GM12878 (cell line): ENCODE results near the gene FCER1G. TPM values are rescaled to one million over a fixed set of nuclear protein-coding genes. Genes with fewer than 3 reads are reported as not detected.

Source experiments
- ATAC-seq: fragments of 200-7000 bp; cut with Tn5 transposase; 3 replicates; pipeline ENCODE4 v1.9.1; 2020; ENCODE audit warnings: mild to moderate bottlenecking, moderate library complexity
- BruUV-seq: library from RNA; stranded (reverse); fragments of 400-500 nt; replicated peaks from 2 replicates; lab custom pipeline; 2021; lab: Mats Ljungman, UMichigan
- CTCF ChIA-PET: fragments of 300-600 bp; sonication (Branson Sonifier 250); formaldehyde crosslinking; extraction: SDS; loops from one replicate; lab custom pipeline; 2021; ENCODE audit warnings: inconsistent platforms; lab: Yijun Ruan, JAX
- POLR2A ChIA-PET: fragments of 350-600 bp; formaldehyde crosslinking; extraction: SDS; loops from one replicate; lab custom pipeline; 2021; ENCODE audit warnings: inconsistent platforms; lab: Charles Lee
- RAD21 ChIA-PET: fragments of 300-600 bp; sonication (Branson Sonifier 250); formaldehyde crosslinking; loops from one replicate; lab custom pipeline; 2023; ENCODE audit warnings: antibody characterized with exemption; ENCODE audit not compliant: unreplicated experiment; lab: Charles Lee
- SMC1A ChIA-PET: fragments of 300-600 bp; sonication (Branson Sonifier 250); formaldehyde crosslinking; loops from one replicate; lab custom pipeline; 2023; ENCODE audit not compliant: unreplicated experiment, uncharacterized antibody; lab: Charles Lee
- DNase-seq: peaks from one replicate; pipeline ENCODE4 v3.0.0-alpha.2; 2011; ENCODE audit warnings: low read depth, low spot score
- FAIRE-seq: peaks from 3 replicates; lab custom pipeline; 2011; peaks lifted over from hg19 to GRCh38; lab: Jason Lieb, UNC
- H2AFZ ChIP-seq: 2 replicates; pipeline ENCODE4 v1.6.0; 2011; ENCODE audit warnings: low read depth, low read length, control low read depth; ENCODE audit not compliant: control insufficient read depth
- H3K27ac ChIP-seq: 2 replicates; pipeline ENCODE4 v1.5.1; 2011; ENCODE audit warnings: control low read depth; ENCODE audit not compliant: control insufficient read depth, insufficient read depth
- H3K27me3 ChIP-seq, 2 experiments: replicated peaks in 1 of 2; 2 replicates each; pipeline versions ENCODE4 v1.6.0 to v1.6.1; 2011; ENCODE audit warnings: low read length in 1 of 2; ENCODE audit not compliant: control insufficient read depth in 2 of 2, insufficient read depth in 2 of 2
- H3K36me3 ChIP-seq, 2 experiments: 2 replicates each; pipeline ENCODE4 v1.5.1; 2011; ENCODE audit warnings: low read length in 1 of 2; ENCODE audit not compliant: control insufficient read depth in 2 of 2, insufficient read depth in 2 of 2
- H3K4me1 ChIP-seq: 2 replicates; pipeline ENCODE4 v1.6.1; 2011; ENCODE audit warnings: mild to moderate bottlenecking, low read length, moderate library complexity, mixed read lengths; ENCODE audit not compliant: control insufficient read depth, insufficient read depth
- H3K4me2 ChIP-seq: 2 replicates; pipeline ENCODE4 v1.6.0; 2011; ENCODE audit warnings: control low read depth; ENCODE audit not compliant: control insufficient read depth, insufficient read depth
- H3K4me3 ChIP-seq: fragments of 200-600 bp; sonication (generic); 2 replicates; pipeline ENCODE4 v1.5.1; 2016
- H3K79me2 ChIP-seq: 2 replicates; pipeline ENCODE4 v1.6.0; 2011; ENCODE audit warnings: low read length; ENCODE audit not compliant: control insufficient read depth, insufficient read depth
- H3K9ac ChIP-seq: 2 replicates; pipeline ENCODE4 v1.8.0; 2011; ENCODE audit warnings: low read length, control low read depth, mixed read lengths; ENCODE audit not compliant: control insufficient read depth, insufficient read depth
- H3K9me3 ChIP-seq: replicated peaks from 3 replicates; pipeline ENCODE4 v1.5.1; 2011; ENCODE audit warnings: mild to moderate bottlenecking, low read length; ENCODE audit not compliant: control insufficient read depth, insufficient read depth
- H4K20me1 ChIP-seq: 2 replicates; pipeline ENCODE4 v1.6.0; 2011; ENCODE audit not compliant: control insufficient read depth, insufficient read depth
- BMI1 ChIP-seq: fragments of 450-650 bp; IDR thresholded peaks from 2 replicates; pipeline ENCODE4 v1.6.1; 2016; ENCODE audit warnings: mild to moderate bottlenecking, moderate library complexity, borderline replicate concordance
- BRCA1 ChIP-seq: IDR thresholded peaks from 2 replicates; pipeline ENCODE4 v1.6.1; 2011; ENCODE audit warnings: low read depth, low read length, improper control_type of control experiment
- DPF2 ChIP-seq: fragments of 450-650 bp; IDR thresholded peaks from 2 replicates; pipeline ENCODE4 v1.6.1; 2017; ENCODE audit warnings: mild to moderate bottlenecking
- EP300 ChIP-seq, 2 experiments: fragments of 150-350 bp in 1 of 2; IDR thresholded peaks; 2 replicates each; pipeline ENCODE4 v1.6.1; 2011 to 2012; ENCODE audit warnings: low read depth in 2 of 2, low read length in 2 of 2, borderline replicate concordance in 1 of 2, improper control_type of control experiment in 1 of 2, inconsistent platforms in 1 of 2; ENCODE audit not compliant: control insufficient read depth in 1 of 2
- GATAD2B ChIP-seq: fragments of 450-650 bp; conservative IDR thresholded peaks from 2 replicates; pipeline ENCODE4 v1.6.1; 2017; ENCODE audit warnings: low read depth, mild to moderate bottlenecking, moderate library complexity
- KLF5 ChIP-seq: fragments of 450-650 bp; IDR thresholded peaks from 2 replicates; pipeline ENCODE4 v1.6.1; 2014; ENCODE audit warnings: mild to moderate bottlenecking; ENCODE audit not compliant: partially characterized antibody
- MYB ChIP-seq: fragments of 150-350 bp; IDR thresholded peaks from 2 replicates; pipeline ENCODE4 v1.6.1; 2014; ENCODE audit warnings: mild to moderate bottlenecking, low read depth, low read length, borderline replicate concordance
- PAX8 ChIP-seq: fragments of 450-650 bp; IDR thresholded peaks from 2 replicates; pipeline ENCODE4 v1.6.1; 2017; ENCODE audit warnings: mild to moderate bottlenecking, moderate library complexity
- POLR2AphosphoS2 ChIP-seq: IDR thresholded peaks from 2 replicates; pipeline ENCODE4 v1.6.1; 2011; ENCODE audit warnings: low read depth, mild to moderate bottlenecking, low read length, improper control_type of control experiment, moderate library complexity
- SMAD5 ChIP-seq: IDR thresholded peaks from 2 replicates; pipeline ENCODE4 v1.6.1; 2016; ENCODE audit warnings: antibody characterized with exemption, low read depth
- SRF ChIP-seq, 2 experiments: IDR thresholded peaks; 2 replicates each; pipeline ENCODE4 v1.6.1; 2011; ENCODE audit warnings: low read depth in 2 of 2, low read length in 2 of 2, mild to moderate bottlenecking in 1 of 2, moderate library complexity in 1 of 2
- TAF1 ChIP-seq: IDR thresholded peaks from 2 replicates; pipeline ENCODE4 v1.6.1; 2011; ENCODE audit warnings: mild to moderate bottlenecking, low read depth, low read length, borderline replicate concordance
- YY1 ChIP-seq: IDR thresholded peaks from 2 replicates; pipeline ENCODE4 v1.6.1; 2011; ENCODE audit warnings: low read depth, mild to moderate bottlenecking, low read length
- ZZZ3 ChIP-seq: IDR thresholded peaks from 2 replicates; pipeline ENCODE4 v1.6.1; 2011; ENCODE audit warnings: low read depth; ENCODE audit not compliant: control insufficient read depth, insufficient read length
- WGBS: methylation state at CpG from one replicate; pipeline ENCODE4 v1.1.6; 2016; ENCODE audit warnings: low lambda C conversion rate; ENCODE audit not compliant: insufficient replicate concordance, insufficient coverage; ENCODE audit errors: missing lambda C conversion rate; 5-methylcytosine and 5-hydroxymethylcytosine counted together
- in situ Hi-C: fragments of 300-500 bp; cut with MboI; formaldehyde crosslinking; loops from 9 replicates; pipeline ENCODE4 v1.14.3; 2018; ENCODE audit warnings: mixed read lengths
- intact Hi-C: fragments of 100-400 bp; cut with micrococcal nuclease; formaldehyde crosslinking; loops from one replicate; pipeline ENCODE4 v1.14.2; 2022; ENCODE audit not compliant: unreplicated experiment
- polyA plus RNA-seq, 11 experiments: library from polyadenylated mRNA; depleted of rRNA in 4 of 11; unstranded in 6 of 11; stranded (reverse) in 5 of 11; fragments of >200 nt; fragmentation: Nextera tagmentation in 4 of 11; fragmentation: Illumina TruSeq in 1 of 11; extraction: Ambion mirVana in 4 of 11; extraction: Trizol in 1 of 11; gene quantifications; 1 replicate in 1 of 11; 2 replicates in 10 of 11; pipeline versions ENCODE4 v1.2.1 to v1.2.3, GENCODE V29; 2011 to 2016; ENCODE audit warnings: inconsistent platforms in 2 of 11, missing spikeins in 2 of 11, low read depth in 1 of 11
- total RNA-seq, 4 experiments: library from RNA; depleted of rRNA in 3 of 4; stranded (reverse); fragments of >200 nt in 3 of 4; fragmentation: Illumina TruSeq in 1 of 4; extraction: Trizol in 1 of 4; gene quantifications; 2 replicates each; pipeline versions ENCODE4 v1.2.1 to v1.2.3, GENCODE V29; 2013 to 2021
- TF ChIP-seq, protein P1 (sequence below): fragments of 450-650 bp; IDR thresholded peaks from 2 replicates; pipeline ENCODE4 v1.6.1; 2017; ENCODE audit warnings: mild to moderate bottlenecking, moderate library complexity
- TF ChIP-seq, protein P2 (sequence below): IDR thresholded peaks from 2 replicates; pipeline ENCODE4 v1.6.1; 2011; ENCODE audit warnings: mild to moderate bottlenecking, low read depth, low read length, moderate library complexity; ENCODE audit not compliant: insufficient replicate concordance

The FCER1G gene
- total and polyA plus RNA-seq, 10 of the 15 experiments (the other 5 are each of a cell fraction or from before 2014, with no cell fraction given) = 0.40 to 1.9 (median 0.89) TPM

DNA sequence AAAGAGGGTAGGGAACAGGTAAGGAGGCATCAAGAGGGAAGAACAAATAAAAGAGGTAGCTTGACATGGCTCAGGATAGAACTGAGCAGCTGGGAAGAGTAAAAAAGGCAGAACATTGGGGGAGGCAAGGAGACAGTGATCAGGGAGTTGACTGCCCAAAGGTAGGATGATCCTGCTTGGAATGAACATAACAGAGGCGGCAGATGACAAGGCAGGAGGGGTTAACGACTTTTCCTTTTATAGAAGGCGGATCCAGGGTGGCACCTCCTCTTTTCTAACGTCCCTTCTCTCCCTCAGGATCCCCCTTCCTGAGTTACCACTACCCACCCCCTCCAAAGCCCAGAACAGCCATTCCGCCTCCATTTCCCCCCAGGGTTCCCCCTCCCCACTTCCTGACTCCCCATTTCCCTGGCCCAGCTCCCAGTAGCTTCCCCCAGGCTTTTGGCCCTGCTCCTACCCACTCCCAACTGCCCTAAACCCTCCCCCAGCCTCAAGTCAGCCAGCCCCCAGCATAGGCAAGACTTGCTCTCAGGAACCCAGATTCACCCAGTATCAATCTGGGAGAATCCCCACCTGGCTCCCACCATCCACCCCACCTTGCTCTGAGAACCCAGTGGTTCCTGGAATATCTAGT, 15.5 kb upstream of the FCER1G start (continued):
- TF ChIP-seq EP300 (IDR thresholded peaks at IDR 0.05; ENCODE audit: borderline replicate concordance in 1 of 2, control insufficient read depth in 1 of 2, low read depth in 2 of 2, low read length in 2 of 2) (no peak), KLF5 (no peak), ZZZ3 (no peak)
- TF ChIP-seq, all 136 proteins: peak for 0

DNA sequence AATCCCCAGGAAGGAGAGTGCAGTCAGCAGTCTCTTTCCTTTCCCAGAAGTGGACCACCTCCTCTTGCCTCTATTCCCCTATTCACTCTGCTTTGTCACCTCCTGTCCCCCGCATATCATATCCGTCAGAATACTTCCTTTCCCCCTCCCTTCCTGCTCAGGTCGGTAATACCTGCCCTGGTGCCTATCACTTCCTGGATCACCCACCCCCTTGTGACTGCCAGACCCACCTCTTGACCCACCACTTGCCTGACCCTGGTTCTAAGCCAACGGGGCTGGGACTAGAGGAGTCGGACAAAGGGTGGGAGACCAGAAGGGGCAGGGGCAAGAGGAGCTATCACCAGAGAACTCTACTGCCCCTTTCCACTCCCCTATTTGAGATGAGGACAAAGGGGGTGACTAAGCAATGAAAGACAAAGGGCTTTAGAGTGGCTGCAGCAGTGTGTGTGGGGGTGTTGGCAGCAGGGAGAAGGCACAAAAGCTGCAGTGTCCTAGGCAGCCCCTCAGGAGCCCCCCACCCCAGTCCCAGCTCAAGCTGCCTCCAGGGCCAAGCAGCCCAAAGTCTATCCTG, 14.6 kb upstream of the FCER1G start:
- Histone ChIP-seq H2AFZ (peak overlapping the region; percentile 40; the same call in 1 of the 2 replicates), H3K27ac (no peak overlapping the region), H3K4me1 (peaks cover 23% of the 10 kb centered on the region), H3K79me2 (peaks cover 20% of the 10 kb centered on the region), H3K4me2 (no peak overlapping the region), H3K27me3 (no peaks in the 10 kb centered on the region), H3K36me3 (no peaks in the 10 kb centered on the region; a peak in 1 of 4 replicates), H3K9me3 (no peaks in the 10 kb centered on the region), H3K4me3 (no peak overlapping the region), H4K20me1 (no peaks in the 10 kb centered on the region), H3K9ac (no peak overlapping the region)
- ChIA-PET POLR2A (interaction anchor here (1.0 to 2.6 kb wide), 2 partner anchors 25 to 167 kb away, joined by 4 to 22 read pairs; partner anchors contain the start of genes CFAP126 and TOMM40L), CTCF (interaction anchor here (3.1 to 13.6 kb wide), 5 partner anchors 8 to 183 kb away, joined by 13 to 385 read pairs (median 53); partner anchors contain the start of genes APOA2, FCER1G and TOMM40L), RAD21 (interaction anchor here (1.2 to 6.6 kb wide), 2 partner anchors 25 to 182 kb away, joined by 3 to 72 read pairs; partner anchors contain the start of gene TOMM40L), SMC1A (interaction anchor here (1.4 to 6.6 kb wide), 3 partner anchors 19 to 34 kb away, joined by 6 to 66 read pairs (median 18); partner anchors contain the start of genes PPOX and TOMM40L)
- DNase-seq (no peak), FAIRE-seq (no peak), ATAC-seq (no peak)
- intact Hi-C loops (no loop called here), in situ Hi-C loops (no loop called here)
- WGBS = 35% methylated on average over 5 of the region's 5 CpGs
- TF ChIP-seq DPF2 (no peak), YY1 (no peak), BMI1 (no peak), SMAD5 (no peak), SRF (IDR thresholded peaks at IDR 0.05; ENCODE audit: low read depth in 2 of 2, low read length in 2 of 2) (no peak), POLR2AphosphoS2 (no peak), MYB (no peak), BRCA1 (no peak), GATAD2B (no peak), TAF1 (no peak), PAX8 (no peak)
- TF ChIP-seq, protein P1, sequence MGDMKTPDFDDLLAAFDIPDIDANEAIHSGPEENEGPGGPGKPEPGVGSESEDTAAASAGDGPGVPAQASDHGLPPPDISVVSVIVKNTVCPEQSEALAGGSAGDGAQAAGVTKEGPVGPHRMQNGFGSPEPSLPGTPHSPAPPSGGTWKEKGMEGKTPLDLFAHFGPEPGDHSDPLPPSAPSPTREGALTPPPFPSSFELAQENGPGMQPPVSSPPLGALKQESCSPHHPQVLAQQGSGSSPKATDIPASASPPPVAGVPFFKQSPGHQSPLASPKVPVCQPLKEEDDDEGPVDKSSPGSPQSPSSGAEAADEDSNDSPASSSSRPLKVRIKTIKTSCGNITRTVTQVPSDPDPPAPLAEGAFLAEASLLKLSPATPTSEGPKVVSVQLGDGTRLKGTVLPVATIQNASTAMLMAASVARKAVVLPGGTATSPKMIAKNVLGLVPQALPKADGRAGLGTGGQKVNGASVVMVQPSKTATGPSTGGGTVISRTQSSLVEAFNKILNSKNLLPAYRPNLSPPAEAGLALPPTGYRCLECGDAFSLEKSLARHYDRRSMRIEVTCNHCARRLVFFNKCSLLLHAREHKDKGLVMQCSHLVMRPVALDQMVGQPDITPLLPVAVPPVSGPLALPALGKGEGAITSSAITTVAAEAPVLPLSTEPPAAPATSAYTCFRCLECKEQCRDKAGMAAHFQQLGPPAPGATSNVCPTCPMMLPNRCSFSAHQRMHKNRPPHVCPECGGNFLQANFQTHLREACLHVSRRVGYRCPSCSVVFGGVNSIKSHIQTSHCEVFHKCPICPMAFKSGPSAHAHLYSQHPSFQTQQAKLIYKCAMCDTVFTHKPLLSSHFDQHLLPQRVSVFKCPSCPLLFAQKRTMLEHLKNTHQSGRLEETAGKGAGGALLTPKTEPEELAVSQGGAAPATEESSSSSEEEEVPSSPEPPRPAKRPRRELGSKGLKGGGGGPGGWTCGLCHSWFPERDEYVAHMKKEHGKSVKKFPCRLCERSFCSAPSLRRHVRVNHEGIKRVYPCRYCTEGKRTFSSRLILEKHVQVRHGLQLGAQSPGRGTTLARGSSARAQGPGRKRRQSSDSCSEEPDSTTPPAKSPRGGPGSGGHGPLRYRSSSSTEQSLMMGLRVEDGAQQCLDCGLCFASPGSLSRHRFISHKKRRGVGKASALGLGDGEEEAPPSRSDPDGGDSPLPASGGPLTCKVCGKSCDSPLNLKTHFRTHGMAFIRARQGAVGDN = no peak
- TF ChIP-seq, protein P2, sequence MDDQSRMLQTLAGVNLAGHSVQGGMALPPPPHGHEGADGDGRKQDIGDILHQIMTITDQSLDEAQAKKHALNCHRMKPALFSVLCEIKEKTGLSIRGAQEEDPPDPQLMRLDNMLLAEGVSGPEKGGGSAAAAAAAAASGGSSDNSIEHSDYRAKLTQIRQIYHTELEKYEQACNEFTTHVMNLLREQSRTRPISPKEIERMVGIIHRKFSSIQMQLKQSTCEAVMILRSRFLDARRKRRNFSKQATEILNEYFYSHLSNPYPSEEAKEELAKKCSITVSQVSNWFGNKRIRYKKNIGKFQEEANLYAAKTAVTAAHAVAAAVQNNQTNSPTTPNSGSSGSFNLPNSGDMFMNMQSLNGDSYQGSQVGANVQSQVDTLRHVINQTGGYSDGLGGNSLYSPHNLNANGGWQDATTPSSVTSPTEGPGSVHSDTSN = no peak
- BruUV-seq = no TSS peak
